HG02885 (cell line): ENCODE data around the gene NPLOC4.
A peak's percentile ranks its signal among the peaks of the same experiment; 100 is the strongest.

Experiments used
- ATAC-seq: cut with Tn5 transposase; IDR thresholded peaks from one replicate; pipeline ENCODE4 v1.9.1; 2021; ENCODE audit warnings: mild to moderate bottlenecking; ENCODE audit not compliant: unreplicated experiment, poor library complexity

NPLOC4 gene

DNA sequence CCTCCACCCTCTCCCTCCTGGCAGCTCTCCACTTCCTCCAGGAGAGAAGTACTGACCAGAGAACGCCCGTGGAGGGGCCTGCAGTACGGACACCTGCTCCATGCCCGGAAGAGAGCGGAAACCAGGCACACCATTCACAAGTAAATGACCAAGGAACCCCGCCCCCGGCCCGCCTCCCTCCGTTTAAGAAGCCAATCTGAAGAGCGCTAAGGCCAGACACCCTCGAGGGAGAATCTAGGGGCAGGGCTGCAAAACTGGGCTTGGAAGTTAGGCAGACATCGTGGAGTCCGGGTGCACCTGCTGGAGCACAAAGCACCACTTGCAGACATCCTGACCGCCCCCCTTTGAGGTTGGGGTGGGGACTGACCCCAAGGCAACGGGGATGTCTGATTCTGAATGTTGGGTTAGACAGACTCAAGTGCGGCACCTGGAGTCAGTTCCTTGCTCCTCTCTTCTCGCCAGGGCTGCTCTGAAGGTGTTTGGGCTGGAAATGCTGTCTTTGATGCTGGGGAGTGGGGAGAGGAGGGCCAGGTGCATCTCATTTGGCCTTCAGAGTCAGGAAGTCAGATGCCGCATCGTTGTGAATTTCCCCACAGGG is 83.8 kb downstream of the NPLOC4 start:
- peak; percentile 40 for ATAC-seq

DNA sequence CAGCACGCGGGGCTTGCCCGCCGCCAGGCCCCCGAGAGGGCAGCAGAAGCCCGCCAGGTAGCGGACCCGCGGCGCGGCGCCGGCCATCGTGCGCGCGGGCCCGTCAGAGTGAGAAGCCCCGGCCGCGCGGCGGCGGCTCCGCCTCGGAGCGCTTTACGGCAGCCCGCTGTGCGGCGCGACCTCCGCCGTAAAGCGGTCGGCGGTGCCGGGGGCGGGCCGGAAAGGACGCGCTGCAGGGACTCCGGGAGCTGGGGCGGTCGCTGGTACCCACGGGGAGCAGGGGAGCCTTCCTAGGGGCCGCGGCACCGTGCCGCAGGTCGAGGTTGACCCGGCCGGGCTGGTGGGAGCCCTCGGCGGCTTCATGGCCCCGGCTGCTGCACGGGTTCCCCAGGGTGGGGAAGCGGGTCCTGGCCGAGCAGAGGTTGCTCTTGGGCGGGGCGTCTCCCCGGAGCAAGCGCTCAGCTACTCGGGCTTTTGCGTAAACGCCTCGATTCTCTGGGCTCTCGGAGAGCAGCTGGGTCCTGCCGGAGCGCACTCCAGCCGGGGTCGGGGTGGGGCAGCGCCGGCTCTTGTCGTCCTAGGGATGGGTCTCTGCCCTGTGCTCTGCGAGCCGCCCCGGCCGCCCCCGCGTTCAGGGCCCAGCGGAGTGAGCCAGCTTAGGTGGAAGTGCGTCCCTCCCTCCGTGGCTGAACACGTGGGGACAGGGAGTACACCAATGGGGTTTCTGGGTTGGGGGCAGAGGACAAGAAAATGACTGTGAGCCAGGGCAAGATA is 84.5 kb downstream of the NPLOC4 start, which contains the start of gene FAAP100:
TSS of gene FAAP100 (minus strand) at position 110 of the 774 bp plus-strand sequence. CDS start at position 87, 23 bp downstream.
- peak; percentile 59 for ATAC-seq

DNA sequence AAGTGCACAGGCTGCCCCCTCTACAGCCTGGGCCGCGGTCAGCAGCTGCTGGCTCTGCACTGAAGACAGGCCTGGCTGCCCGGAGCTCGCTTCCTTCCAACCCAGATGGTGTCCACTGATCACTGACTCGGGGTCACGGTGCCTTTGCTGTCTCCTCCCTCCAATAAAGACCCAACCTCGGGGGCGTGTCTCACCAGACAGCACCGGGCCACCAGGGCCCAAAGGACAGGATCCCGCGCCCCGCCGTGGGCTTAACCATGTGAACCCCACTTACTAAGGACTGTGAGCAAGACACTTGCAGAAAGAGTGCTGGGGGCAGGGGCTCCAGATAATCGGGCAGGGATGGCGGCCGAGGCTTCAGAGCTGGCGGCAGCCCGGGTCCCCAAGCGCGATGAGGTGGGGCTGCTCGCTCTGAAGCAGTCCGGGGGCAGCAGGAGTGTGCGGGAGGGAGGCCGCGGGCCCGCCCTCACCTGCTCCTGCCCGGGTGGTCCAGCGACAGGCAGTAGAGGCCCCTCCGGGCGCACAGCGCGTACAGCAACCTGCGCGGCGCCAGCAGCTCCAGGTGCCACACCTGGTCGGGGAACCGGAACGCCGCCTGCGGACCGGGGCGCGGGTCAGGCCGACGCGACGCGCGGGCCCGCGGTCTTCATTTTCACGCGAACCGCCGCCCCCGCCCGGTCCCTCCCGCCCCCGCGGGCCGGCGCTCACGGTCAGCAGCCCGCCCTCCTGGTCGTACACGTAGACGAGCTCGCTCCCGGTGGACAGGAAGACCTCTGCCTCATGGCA is 85.3 kb downstream of the NPLOC4 start:
- ATAC-seq: peak; percentile 31

DNA sequence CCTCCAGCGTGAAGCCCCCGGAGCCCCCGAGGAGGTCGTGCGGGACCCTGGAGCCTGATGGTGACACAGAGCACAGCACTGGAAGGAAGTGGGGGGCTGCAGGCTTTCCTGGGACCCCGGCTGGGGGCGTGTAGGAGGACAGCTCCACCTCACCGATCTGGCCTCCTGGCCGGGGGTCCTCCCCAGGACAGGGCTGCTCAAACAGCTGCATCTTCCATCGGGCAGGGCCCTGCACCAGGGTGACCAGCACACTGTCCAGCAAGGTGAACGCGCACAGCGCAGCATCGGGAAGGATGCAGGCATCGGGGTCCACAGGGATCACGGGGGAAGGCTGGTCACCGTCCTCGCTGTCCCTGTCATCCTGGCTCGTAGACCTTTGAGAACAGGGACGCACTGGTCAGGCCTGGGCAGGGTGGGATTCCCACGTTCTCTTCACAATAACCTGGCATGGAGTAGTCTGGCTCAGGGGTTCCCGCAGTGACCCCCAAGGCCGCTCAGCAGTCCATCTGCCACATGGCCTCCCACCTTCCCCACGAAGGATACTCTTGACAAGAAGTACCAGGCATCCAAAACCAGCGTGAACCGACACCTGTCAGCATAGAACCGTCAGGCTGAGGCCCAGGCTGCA is 86.0 kb downstream of the NPLOC4 start:
- no peak for ATAC-seq

DNA sequence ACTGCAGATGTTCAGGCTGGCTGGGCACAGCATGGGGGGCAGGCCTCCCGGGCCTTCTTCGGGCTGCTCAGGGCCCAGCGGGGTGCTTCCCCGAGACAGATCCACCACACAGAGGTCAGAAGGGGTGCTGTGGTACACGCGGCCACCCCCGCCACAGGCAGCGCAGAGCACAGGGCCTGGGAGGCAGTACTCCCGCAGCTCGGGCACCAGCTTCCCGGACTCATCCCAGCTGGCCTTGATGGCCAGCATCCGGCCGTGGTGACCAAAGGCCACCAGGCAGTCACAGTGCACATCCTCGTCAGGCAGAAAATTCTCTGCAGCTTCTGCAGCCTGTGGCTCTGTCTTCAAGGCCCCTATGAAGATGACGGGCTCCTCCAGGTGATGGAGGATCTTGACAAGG is 86.6 kb downstream of the NPLOC4 start:
- ATAC-seq: no peak

DNA sequence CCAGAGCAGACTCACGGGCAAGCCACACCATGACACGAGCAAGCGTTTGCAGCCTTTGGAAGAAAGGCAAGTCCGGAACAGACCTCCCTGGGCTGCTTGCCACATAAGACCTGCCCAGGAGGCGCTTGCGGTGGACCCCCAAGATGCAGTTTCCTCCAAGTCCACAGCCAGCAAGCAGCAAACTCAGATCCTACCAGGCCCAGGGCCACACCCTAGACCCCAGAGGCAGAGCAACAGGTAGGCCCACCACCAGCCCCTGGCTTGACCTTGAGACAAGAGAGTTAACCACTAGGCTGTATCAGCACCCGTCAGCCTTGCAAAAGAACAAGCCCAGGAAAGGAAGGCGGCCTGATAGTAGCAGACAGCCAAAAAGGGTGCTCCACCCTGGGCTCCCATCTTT is 87.1 kb downstream of the NPLOC4 start:
- ATAC-seq: no peak

DNA sequence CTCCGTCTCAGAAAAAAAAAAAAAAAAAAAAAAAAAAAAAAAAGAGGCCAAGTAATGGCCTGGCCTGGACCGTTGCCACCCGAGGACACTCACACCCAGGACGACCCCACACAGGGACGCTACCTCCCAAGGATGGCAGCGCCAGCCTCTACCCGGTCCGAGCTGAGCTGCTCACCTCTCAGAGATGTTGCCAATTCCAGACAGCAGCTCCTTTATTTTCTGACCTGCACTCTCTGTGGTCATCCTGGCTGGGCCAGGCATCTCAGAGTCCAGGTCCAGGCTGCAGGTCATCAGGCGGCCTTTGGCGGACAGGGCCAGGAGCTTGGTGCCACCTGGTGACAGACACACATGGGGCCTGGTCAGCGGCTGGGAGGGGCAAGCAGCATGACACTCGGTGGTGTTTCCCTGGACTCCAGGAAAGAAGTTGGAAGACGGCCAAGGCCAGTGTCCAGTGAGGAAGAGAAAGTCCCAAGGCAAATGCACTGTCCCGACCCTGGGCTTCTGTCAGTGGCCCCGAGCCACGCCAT is 87.8 kb downstream of the NPLOC4 start:
- ATAC-seq: no peak

DNA sequence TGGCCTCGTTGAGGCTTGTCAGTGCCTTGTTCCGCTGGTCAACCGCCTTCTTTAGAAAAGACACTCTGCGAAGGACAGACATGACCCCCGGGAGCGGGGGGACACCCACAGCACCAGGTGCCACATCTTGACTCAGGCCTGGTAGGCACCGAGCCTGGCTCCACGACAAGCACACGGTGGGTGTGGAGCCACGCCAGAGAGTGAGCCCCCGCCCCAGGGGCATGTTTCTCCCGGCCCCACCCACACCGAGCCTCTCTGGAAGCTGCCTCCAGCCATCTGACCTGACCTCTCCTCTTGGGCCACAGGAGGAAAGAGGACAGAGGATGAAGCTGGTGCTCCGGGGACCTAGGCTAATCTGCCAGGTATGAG is 89.3 kb downstream of the NPLOC4 start:
- no peak for ATAC-seq

DNA sequence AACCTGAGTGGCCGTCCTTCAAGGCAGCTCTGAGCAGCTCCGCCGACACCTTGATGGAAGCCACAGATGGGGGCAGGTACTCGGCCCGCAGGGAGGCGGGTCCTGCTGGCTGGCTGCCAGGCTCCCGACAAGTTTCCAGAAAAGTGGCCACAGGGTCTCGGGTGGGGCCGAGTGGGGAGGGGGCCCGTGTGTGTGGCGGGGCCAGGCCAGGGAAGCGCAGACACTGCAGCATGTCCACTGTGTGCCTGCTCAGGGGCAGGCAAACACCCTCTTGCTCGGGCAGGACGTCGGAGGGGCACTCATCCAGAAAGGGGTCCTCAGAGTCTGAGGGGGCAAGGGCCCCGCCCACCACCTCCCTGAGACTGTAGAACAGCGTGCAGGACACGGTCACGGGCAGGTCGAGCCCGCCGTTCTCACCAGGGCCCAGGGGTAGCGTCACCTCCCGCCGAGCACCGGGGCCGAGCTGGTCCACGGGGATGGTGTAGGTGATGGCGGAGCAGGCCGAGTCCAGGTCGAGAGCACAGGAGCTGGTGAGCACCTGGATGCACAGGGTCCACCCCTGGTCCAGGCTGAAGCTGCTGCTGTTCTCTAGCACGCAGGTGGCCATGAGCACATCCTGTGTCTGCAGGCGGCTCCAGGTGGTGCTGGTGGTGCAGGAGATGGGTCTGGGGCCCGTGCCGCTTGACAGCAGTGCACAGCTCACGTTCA is 89.9 kb downstream of the NPLOC4 start:
- ATAC-seq: no peak

DNA sequence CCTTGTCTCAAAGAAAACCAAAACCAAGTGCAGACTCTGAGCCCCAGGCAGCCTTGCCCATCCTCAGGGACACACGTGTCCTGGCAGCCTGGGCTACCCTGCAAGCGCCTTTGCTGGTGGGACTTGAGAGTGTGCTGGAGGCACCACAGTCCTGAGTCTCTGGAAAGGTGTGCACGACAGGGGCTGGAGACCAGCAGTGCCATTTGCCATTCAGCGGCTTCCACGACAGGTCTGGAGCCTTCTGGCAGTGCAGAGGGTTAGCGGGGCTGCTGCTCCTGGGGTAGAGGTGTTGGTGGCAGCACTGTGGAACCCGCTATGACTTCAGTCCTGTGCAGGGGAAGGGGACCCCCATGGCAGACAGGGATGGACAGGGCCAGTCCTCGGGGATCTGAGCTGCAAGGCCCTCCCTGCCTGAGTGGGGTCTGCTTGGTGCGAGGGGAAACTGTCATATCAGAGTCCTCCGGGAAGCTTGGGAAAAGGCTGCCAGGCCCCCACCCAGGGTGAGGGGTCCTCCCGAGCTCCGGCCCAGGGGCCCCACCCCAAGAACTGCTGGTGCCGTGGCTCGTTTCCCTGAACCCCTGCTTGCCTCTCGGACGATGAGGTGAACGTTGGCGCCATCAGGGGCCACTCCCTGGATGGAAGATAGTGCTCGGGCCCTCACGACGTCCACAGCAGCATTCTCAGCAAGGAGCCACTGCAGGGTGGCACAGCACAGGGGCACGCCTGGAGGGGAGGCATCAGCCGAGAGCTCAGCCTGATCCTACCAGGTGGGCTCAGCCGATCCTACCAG is 91.6 kb downstream of the NPLOC4 start:
- no peak for ATAC-seq

DNA sequence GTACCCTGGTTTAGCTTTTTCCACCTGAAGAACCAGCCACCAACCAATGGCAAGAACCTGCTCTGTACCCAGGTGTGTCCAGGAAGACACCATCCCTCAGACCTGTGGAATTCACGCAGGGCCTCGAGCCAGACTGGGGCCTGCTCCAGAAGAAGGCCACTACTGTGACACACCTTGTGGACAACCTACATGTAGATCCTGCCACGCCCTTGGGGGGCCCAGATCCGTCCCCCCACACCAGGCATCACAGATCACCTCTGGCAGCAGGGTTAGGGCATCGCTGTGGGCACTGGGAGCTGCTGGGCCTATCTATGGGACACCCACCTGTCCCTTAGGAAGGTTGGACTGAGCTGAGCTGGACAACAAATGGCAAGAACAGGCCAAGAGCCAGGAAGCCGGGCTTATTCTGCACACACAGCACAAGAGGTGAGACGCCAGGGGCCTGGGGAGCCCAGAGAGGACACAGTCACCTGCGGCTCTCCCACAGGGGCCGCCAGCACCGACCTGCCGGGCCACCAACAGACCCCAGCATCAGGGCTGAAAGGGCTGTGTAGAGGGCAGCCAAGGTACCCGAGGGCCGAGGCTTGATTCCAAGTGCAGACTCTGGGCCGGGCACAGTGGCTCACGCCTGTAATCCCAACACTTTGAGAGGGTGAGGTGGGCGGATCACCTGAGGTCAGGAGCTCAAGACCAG is 92.5 kb downstream of the NPLOC4 start:
- ATAC-seq: no peak

DNA sequence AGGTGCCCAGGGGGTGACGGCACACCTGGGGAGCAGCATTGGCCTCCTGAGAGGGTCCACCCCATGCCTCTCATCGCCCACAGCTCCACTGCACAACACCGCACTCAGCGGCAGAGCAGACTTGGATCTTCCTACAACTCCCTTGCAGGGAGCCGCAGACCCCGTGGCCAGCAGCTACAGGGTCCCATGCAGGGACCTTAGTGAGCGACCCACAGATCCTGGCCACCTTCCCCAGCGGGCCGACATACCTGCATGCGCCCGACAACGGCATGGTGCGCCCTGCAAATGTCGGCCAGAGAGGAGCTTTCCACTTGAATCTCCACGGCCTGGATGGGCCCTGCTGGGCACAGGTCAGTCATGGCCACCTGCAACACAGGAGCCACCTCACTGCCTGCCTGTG is 93.2 kb downstream of the NPLOC4 start:
- no peak for ATAC-seq

DNA sequence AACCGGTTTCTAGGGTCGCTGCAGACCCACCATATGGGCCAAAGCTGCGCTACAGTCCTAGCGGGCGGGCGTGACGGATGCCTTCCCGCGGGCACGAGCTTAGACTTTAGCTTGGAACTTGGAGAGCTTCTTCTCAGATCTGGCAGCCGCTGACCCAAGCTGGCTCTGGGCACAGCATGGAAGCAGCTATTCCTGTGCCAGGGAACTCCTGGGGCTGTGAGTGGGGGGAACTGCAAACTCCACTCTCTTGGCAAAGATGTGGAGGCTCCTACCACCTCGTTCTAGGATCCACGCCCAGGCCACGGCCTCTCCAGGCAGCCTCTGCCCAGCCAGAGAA is 93.6 kb downstream of the NPLOC4 start:
- no peak for ATAC-seq

DNA sequence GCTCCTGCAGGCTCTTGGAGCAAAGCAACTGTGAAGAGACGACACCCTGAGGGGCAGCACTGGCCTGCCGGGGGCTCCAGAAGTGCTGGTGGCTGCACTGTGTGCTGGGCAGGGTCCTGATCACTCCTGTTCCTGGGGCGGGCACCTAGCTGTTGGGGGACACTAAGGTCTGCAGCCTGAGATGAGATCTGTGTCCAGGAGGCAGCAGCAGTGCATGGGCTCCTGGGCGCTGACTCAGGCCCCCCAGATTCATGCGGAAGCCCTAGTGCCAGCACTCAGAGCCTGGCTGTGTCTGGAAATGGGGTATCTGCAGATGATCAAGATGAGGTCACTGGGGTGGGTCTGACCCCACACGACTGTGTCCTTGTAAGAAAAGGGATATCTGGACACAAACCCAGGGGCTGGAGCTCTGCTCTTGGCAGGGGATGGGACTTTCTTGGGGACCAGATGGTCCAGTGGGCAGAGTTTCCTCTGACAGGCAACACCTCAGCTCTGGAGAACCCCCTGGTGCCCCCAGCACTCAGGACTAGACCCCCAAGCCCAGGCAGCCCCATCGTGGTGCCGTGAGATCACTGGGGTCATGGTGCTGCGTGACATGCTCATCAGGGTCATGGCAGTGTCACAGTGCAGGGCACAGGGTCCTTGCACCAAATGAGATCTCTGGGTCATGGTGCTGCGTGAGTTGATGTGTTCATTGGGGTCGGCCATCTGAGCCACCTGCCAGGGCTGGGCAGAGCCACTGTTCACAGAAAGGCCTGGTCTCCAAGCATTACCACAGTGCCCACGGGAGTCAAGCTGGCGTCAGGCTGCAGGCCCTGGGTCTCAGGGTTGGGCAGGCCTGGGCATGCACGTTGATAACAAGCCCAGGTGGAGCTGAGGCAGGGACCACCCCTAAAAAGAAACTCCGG is 94.2 kb downstream of the NPLOC4 start:
- no peak for ATAC-seq

DNA sequence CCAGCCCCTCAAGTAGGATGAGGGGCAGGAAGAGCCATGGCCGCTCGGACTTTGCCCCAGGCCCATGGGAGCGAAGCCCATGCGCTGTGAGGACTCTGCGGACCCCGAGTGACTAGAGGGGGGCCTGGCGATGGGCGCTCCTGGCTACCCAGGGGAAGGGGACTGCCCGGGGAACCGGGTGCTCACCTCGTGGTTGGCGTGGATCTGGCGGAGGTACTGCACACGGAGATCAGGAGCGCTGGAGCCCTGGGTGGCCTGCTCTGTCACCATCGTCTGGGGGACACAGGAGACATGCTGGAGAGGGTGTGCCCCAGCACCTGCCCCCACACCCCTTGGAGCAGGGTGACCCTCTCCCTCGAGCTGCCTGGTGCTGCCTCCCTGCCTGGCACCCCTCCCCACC is 95.8 kb downstream of the NPLOC4 start:
- no peak for ATAC-seq

DNA sequence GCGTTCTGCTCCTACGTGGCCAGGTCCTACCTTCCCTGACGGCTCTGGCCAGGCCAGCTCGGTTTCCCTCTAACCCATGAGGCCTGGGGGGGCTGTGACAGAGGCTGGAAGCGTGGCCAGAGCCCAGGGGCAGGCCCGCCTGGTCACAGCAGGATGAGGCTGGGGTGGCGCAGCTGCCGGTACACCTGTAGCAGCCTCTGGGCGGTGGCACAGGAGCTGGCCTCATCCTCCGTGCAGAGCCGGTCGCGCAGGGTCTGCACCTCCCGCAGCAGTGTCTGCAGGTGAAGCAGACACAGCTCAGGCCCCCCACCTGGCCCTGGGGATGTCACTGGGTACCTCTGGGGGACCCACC is 96.3 kb downstream of the NPLOC4 start:
- no peak for ATAC-seq

DNA sequence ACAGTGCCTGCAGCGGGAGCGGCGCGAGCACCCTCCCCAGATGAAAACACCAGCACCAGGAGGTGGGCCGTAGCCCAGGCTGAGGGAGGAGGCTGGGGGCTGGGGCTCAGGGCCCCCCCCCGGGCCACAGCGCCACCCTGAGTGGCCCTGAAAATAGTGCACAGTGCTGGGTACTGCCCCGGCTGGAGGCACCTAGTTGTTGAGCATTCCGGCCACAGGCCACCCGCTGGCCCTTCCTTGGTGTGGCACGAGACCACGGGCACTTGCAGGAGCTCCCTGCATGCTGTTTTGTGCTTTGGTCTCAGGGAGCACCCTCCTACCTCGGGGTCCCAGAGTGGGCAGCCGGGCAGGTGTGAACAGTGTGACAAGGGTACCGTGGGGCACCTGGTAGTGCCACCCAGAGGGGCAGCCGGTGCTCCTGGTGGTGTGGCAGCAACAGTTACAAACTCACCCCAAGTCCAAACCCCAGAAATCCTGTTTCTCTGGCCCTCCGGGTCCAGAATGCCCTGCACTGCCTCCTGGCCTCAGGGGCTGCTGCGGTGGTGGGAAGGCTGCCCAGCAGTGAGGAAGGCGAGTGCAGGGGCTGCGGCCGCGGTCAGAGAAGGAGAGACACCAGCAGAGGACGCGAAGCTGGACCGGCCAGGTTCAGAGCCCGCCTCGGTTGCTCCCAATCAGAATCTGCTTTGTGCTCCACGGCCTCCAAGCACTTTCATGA is 96.8 kb downstream of the NPLOC4 start:
- no peak for ATAC-seq
